ENCODE results near the gene GLRA1.

GRCh38 chr5:151956725-151957124 lies 32.1 kb upstream of the GLRA1 start:
- TF ChIP-seq CTCF (IDR thresholded peaks at IDR 0.05) (no peak), POLR2AphosphoS5 (IDR thresholded peaks at IDR 0.05) (no peak)

Measured in prostate gland (tissue), 2 donors.